ENCODE measurements around the gene MAP4K2.
A peak's percentile ranks its signal among the peaks of the same experiment; 100 is the strongest.

Gene MAP4K2

GRCh38 chr11:64767344-64768299 lies 35.4 kb downstream of the MAP4K2 start:
- no peak overlapping the region for H3K9ac ChIP-seq (ENCODE audit: low read depth in 1 of 2, low read length in 2 of 2)
- H3K27ac ChIP-seq (ENCODE audit: low read depth, low read length) = no peak overlapping the region
- no peaks in the 10 kb centered on the region for H3K27me3 ChIP-seq (ENCODE audit: control insufficient read depth in 1 of 2, insufficient read depth in 2 of 2, low read length in 2 of 2)
- peaks cover 2 to 15% of the 10 kb centered on the region in 2 donors for H3K4me1 ChIP-seq (ENCODE audit: control insufficient read depth in 1 of 2, insufficient read depth in 2 of 2, low read length in 2 of 2)
- no peaks in the 10 kb centered on the region for H3K9me3 ChIP-seq (ENCODE audit: control insufficient read depth in 1 of 2, low read length in 2 of 2)
- peaks cover 80 to 95% of the 10 kb centered on the region in 2 donors for H3K36me3 ChIP-seq (ENCODE audit: control insufficient read depth in 1 of 2, insufficient read depth in 2 of 2, low read length in 2 of 2)
- H3K4me3 ChIP-seq (ENCODE audit: low read depth in 1 of 2, low read length in 2 of 2) = no peak overlapping the region

GRCh38 chr11:64766881-64767280 lies 36.1 kb downstream of the MAP4K2 start:
- H3K9me3 ChIP-seq (ENCODE audit: control insufficient read depth in 1 of 2, low read length in 2 of 2) = no peaks in the 10 kb centered on the region
- H3K9ac ChIP-seq (ENCODE audit: low read depth in 1 of 2, low read length in 2 of 2) = no peak overlapping the region
- no peak overlapping the region for H3K27ac ChIP-seq (ENCODE audit: low read depth, low read length)
- H3K36me3 ChIP-seq (ENCODE audit: control insufficient read depth in 1 of 2, insufficient read depth in 2 of 2, low read length in 2 of 2) = peaks cover 80 to 94% of the 10 kb centered on the region in 2 donors
- H3K4me3 ChIP-seq (ENCODE audit: low read depth in 1 of 2, low read length in 2 of 2) = no peak overlapping the region
- peaks cover 0 to 13% of the 10 kb centered on the region in 2 donors for H3K4me1 ChIP-seq (ENCODE audit: control insufficient read depth in 1 of 2, insufficient read depth in 2 of 2, low read length in 2 of 2)
- no peaks in the 10 kb centered on the region for H3K27me3 ChIP-seq (ENCODE audit: control insufficient read depth in 1 of 2, insufficient read depth in 2 of 2, low read length in 2 of 2)

GRCh38 chr11:64765851-64766665 lies 37.0 kb downstream of the MAP4K2 start:
- H3K9ac ChIP-seq (ENCODE audit: low read depth in 1 of 2, low read length in 2 of 2) = no peak overlapping the region
- H3K27me3 ChIP-seq (ENCODE audit: control insufficient read depth in 1 of 2, insufficient read depth in 2 of 2, low read length in 2 of 2) = no peaks in the 10 kb centered on the region
- no peak overlapping the region for H3K27ac ChIP-seq (ENCODE audit: low read depth, low read length)
- H3K9me3 ChIP-seq (ENCODE audit: control insufficient read depth in 1 of 2, low read length in 2 of 2) = no peaks in the 10 kb centered on the region
- peaks cover 0 to 13% of the 10 kb centered on the region in 2 donors for H3K4me1 ChIP-seq (ENCODE audit: control insufficient read depth in 1 of 2, insufficient read depth in 2 of 2, low read length in 2 of 2)
- no peak overlapping the region for H3K4me3 ChIP-seq (ENCODE audit: low read depth in 1 of 2, low read length in 2 of 2)
- peaks cover 72 to 85% of the 10 kb centered on the region in 2 donors for H3K36me3 ChIP-seq (ENCODE audit: control insufficient read depth in 1 of 2, insufficient read depth in 2 of 2, low read length in 2 of 2)

- Histone ChIP-seq H3K36me3 (ENCODE audit: control insufficient read depth in 1 of 2, insufficient read depth in 2 of 2, low read length in 2 of 2) (peaks cover 65 to 83% of the 10 kb centered on the region in 2 donors), H3K27ac (ENCODE audit: low read depth, low read length) (no peak overlapping the region), H3K9ac (ENCODE audit: low read depth in 1 of 2, low read length in 2 of 2) (no peak overlapping the region), H3K27me3 (ENCODE audit: control insufficient read depth in 1 of 2, insufficient read depth in 2 of 2, low read length in 2 of 2) (no peaks in the 10 kb centered on the region), H3K4me3 (ENCODE audit: low read depth in 1 of 2, low read length in 2 of 2) (no peak overlapping the region), H3K9me3 (ENCODE audit: control insufficient read depth in 1 of 2, low read length in 2 of 2) (no peaks in the 10 kb centered on the region), H3K4me1 (ENCODE audit: control insufficient read depth in 1 of 2, insufficient read depth in 2 of 2, low read length in 2 of 2) (peaks cover 0 to 14% of the 10 kb centered on the region in 2 donors)
Measured at GRCh38 chr11:64765291-64765850, 37.6 kb downstream of the MAP4K2 start.

- H3K27me3 ChIP-seq (ENCODE audit: control insufficient read depth in 1 of 2, insufficient read depth in 2 of 2, low read length in 2 of 2) = no peaks in the 10 kb centered on the region
- peaks cover 0 to 19% of the 10 kb centered on the region in 2 donors for H3K4me1 ChIP-seq (ENCODE audit: control insufficient read depth in 1 of 2, insufficient read depth in 2 of 2, low read length in 2 of 2)
- H3K36me3 ChIP-seq (ENCODE audit: control insufficient read depth in 1 of 2, insufficient read depth in 2 of 2, low read length in 2 of 2) = peaks cover 59 to 77% of the 10 kb centered on the region in 2 donors
- H3K4me3 ChIP-seq (ENCODE audit: low read depth in 1 of 2, low read length in 2 of 2) = no peak overlapping the region
- no peak overlapping the region for H3K27ac ChIP-seq (ENCODE audit: low read depth, low read length)
- no peak overlapping the region for H3K9ac ChIP-seq (ENCODE audit: low read depth in 1 of 2, low read length in 2 of 2)
- H3K9me3 ChIP-seq (ENCODE audit: control insufficient read depth in 1 of 2, low read length in 2 of 2) = no peaks in the 10 kb centered on the region
Measured at GRCh38 chr11:64764753-64765152, 38.3 kb downstream of the MAP4K2 start.

GRCh38 chr11:64764040-64764611 lies 38.9 kb downstream of the MAP4K2 start:
- peaks cover 0 to 19% of the 10 kb centered on the region in 2 donors for H3K4me1 ChIP-seq (ENCODE audit: control insufficient read depth in 1 of 2, insufficient read depth in 2 of 2, low read length in 2 of 2)
- no peak overlapping the region for H3K27ac ChIP-seq (ENCODE audit: low read depth, low read length)
- peaks cover 53 to 70% of the 10 kb centered on the region in 2 donors for H3K36me3 ChIP-seq (ENCODE audit: control insufficient read depth in 1 of 2, insufficient read depth in 2 of 2, low read length in 2 of 2)
- no peak overlapping the region for H3K9ac ChIP-seq (ENCODE audit: low read depth in 1 of 2, low read length in 2 of 2)
- H3K9me3 ChIP-seq (ENCODE audit: control insufficient read depth in 1 of 2, low read length in 2 of 2) = no peaks in the 10 kb centered on the region
- H3K4me3 ChIP-seq (ENCODE audit: low read depth in 1 of 2, low read length in 2 of 2) = no peak overlapping the region
- H3K27me3 ChIP-seq (ENCODE audit: control insufficient read depth in 1 of 2, insufficient read depth in 2 of 2, low read length in 2 of 2) = no peaks in the 10 kb centered on the region

GRCh38 chr11:64763526-64764039 lies 39.4 kb downstream of the MAP4K2 start:
- H3K27ac ChIP-seq (ENCODE audit: low read depth, low read length) = no peak overlapping the region
- peaks cover 0 to 19% of the 10 kb centered on the region in 2 donors for H3K4me1 ChIP-seq (ENCODE audit: control insufficient read depth in 1 of 2, insufficient read depth in 2 of 2, low read length in 2 of 2)
- H3K9ac ChIP-seq (ENCODE audit: low read depth in 1 of 2, low read length in 2 of 2) = no peak overlapping the region
- H3K4me3 ChIP-seq (ENCODE audit: low read depth in 1 of 2, low read length in 2 of 2) = no peak overlapping the region
- no peaks in the 10 kb centered on the region for H3K9me3 ChIP-seq (ENCODE audit: control insufficient read depth in 1 of 2, low read length in 2 of 2)
- peaks cover 47 to 65% of the 10 kb centered on the region in 2 donors for H3K36me3 ChIP-seq (ENCODE audit: control insufficient read depth in 1 of 2, insufficient read depth in 2 of 2, low read length in 2 of 2)
- no peaks in the 10 kb centered on the region for H3K27me3 ChIP-seq (ENCODE audit: control insufficient read depth in 1 of 2, insufficient read depth in 2 of 2, low read length in 2 of 2)

- H3K27ac ChIP-seq (ENCODE audit: low read depth, low read length) = no peak overlapping the region
- no peaks in the 10 kb centered on the region for H3K27me3 ChIP-seq (ENCODE audit: control insufficient read depth in 1 of 2, insufficient read depth in 2 of 2, low read length in 2 of 2)
- H3K4me1 ChIP-seq (ENCODE audit: control insufficient read depth in 1 of 2, insufficient read depth in 2 of 2, low read length in 2 of 2) = peaks cover 0 to 19% of the 10 kb centered on the region in 2 donors
- no peak overlapping the region for H3K4me3 ChIP-seq (ENCODE audit: low read depth in 1 of 2, low read length in 2 of 2)
- peak overlapping the region in 1 of 2 donors; percentile 12 for H3K9ac ChIP-seq (ENCODE audit: low read depth in 1 of 2, low read length in 2 of 2)
- peaks cover 40 to 58% of the 10 kb centered on the region in 2 donors for H3K36me3 ChIP-seq (ENCODE audit: control insufficient read depth in 1 of 2, insufficient read depth in 2 of 2, low read length in 2 of 2)
- no peaks in the 10 kb centered on the region for H3K9me3 ChIP-seq (ENCODE audit: control insufficient read depth in 1 of 2, low read length in 2 of 2)
Measured at GRCh38 chr11:64762674-64763525, 40.1 kb downstream of the MAP4K2 start.

- Histone ChIP-seq H3K4me1 (ENCODE audit: control insufficient read depth in 1 of 2, insufficient read depth in 2 of 2, low read length in 2 of 2) (peaks cover 0 to 19% of the 10 kb centered on the region in 2 donors), H3K27ac (ENCODE audit: low read depth, low read length) (no peak overlapping the region), H3K4me3 (ENCODE audit: low read depth in 1 of 2, low read length in 2 of 2) (no peak overlapping the region), H3K36me3 (ENCODE audit: control insufficient read depth in 1 of 2, insufficient read depth in 2 of 2, low read length in 2 of 2) (peaks cover 34 to 52% of the 10 kb centered on the region in 2 donors), H3K9ac (ENCODE audit: low read depth in 1 of 2, low read length in 2 of 2) (no peak overlapping the region), H3K9me3 (ENCODE audit: control insufficient read depth in 1 of 2, low read length in 2 of 2) (no peaks in the 10 kb centered on the region), H3K27me3 (ENCODE audit: control insufficient read depth in 1 of 2, insufficient read depth in 2 of 2, low read length in 2 of 2) (no peaks in the 10 kb centered on the region)
Measured at GRCh38 chr11:64762277-64762673, 40.7 kb downstream of the MAP4K2 start.

Measured in duodenal mucosa (tissue), 2 donors.